Activated naive CD4-positive, alpha-beta T cell treated with anti-CD3 and anti-CD28 coated beads, Interleukin-2, amount 10 ng/mL, durations not matched to agents 7 days and 5 days (primary cell): Measurements from ENCODE around the gene ARSA.
"Not testable (repeated sequence)": the region's sequence is repeated elsewhere in the genome, so short reads cannot be mapped to it uniquely, and the experiment has no call there.

Experiments
- CTCF ChIA-PET: fragments of 350-600 bp; sonication (Branson Sonifier 250); formaldehyde crosslinking; loops from one replicate; lab custom pipeline; 2021; ENCODE audit warnings: antibody characterized with exemption; lab: Charles Lee
- DNase-seq: peaks from one replicate; pipeline ENCODE4 v3.0.0-alpha.2; 2020
- H3K27ac Mint-ChIP-seq: one replicate; pipeline ENCODE4 v1.8.0; 2021; ENCODE audit warnings: mild to moderate bottlenecking, moderate library complexity, mixed read lengths
- H3K27me3 Mint-ChIP-seq: one replicate; pipeline ENCODE4 v1.8.0; 2021; ENCODE audit warnings: mild to moderate bottlenecking, mixed read lengths
- H3K36me3 Mint-ChIP-seq: one replicate; pipeline ENCODE4 v1.8.0; 2021; ENCODE audit warnings: mixed read lengths
- H3K4me1 Mint-ChIP-seq: one replicate; pipeline ENCODE4 v1.8.0; 2021; ENCODE audit warnings: mixed read lengths
- H3K4me3 Mint-ChIP-seq: one replicate; pipeline ENCODE4 v1.8.0; 2021; ENCODE audit warnings: mild to moderate bottlenecking, moderate library complexity, mixed read lengths
- H3K9me3 Mint-ChIP-seq: one replicate; pipeline ENCODE4 v1.8.0; 2021; ENCODE audit warnings: mixed read lengths

The ARSA gene

GRCh38 chr22:50608058-50608840 is 19.7 kb downstream of the ARSA start:
- H3K4me1 Mint-ChIP-seq, H3K27ac Mint-ChIP-seq, H3K36me3 Mint-ChIP-seq, H3K4me3 Mint-ChIP-seq, H3K9me3 Mint-ChIP-seq, CTCF ChIA-PET, DNase-seq: not testable (repeated sequence)
- H3K27me3 Mint-ChIP-seq, result peaks cover 96% of the 10 kb centered on the region

GRCh38 chr22:50607659-50608020 is 20.3 kb downstream of the ARSA start:
- Mint-ChIP-seq H3K27ac (no peak overlapping the region), H3K9me3 (no peaks in the 10 kb centered on the region), H3K27me3 (peaks cover 96% of the 10 kb centered on the region), H3K4me3 (no peak overlapping the region), H3K36me3 (no peaks in the 10 kb centered on the region), H3K4me1 (peaks cover 3% of the 10 kb centered on the region)
- CTCF ChIA-PET, result no interaction called here
- peak; percentile 19 for DNase-seq

- Mint-ChIP-seq H3K27ac (no peak overlapping the region), H3K4me1 (no peaks in the 10 kb centered on the region), H3K9me3 (no peaks in the 10 kb centered on the region), H3K4me3 (no peak overlapping the region), H3K27me3 (peaks cover 96% of the 10 kb centered on the region), H3K36me3 (no peaks in the 10 kb centered on the region)
- peak; percentile 1 for DNase-seq
- CTCF ChIA-PET, result interaction anchor here (0.8 kb wide), 1 partner anchor 14 kb away, joined by 3 read pairs; no protein-coding TSS in a partner anchor
Measured at GRCh38 chr22:50606946-50607658, 20.9 kb downstream of the ARSA start.

- DNase-seq, result no peak
- H3K27me3 Mint-ChIP-seq, result peaks cover 96% of the 10 kb centered on the region
- H3K27ac Mint-ChIP-seq, result no peak overlapping the region
- H3K4me1 Mint-ChIP-seq, result peaks cover 4% of the 10 kb centered on the region
- H3K9me3 Mint-ChIP-seq, result no peaks in the 10 kb centered on the region
- peaks cover 1% of the 10 kb centered on the region for H3K36me3 Mint-ChIP-seq
- CTCF ChIA-PET, result interaction anchor here (0.8 kb wide), 1 partner anchor 14 kb away, joined by 3 read pairs; no protein-coding TSS in a partner anchor
- H3K4me3 Mint-ChIP-seq, result no peak overlapping the region
Measured at GRCh38 chr22:50606165-50606945, 21.6 kb downstream of the ARSA start.

- DNase-seq, result no peak
- Mint-ChIP-seq H3K36me3 (peaks cover 1% of the 10 kb centered on the region), H3K4me3 (no peak overlapping the region), H3K4me1 (peaks cover 4% of the 10 kb centered on the region), H3K27me3 (peaks cover 96% of the 10 kb centered on the region), H3K9me3 (no peaks in the 10 kb centered on the region), H3K27ac (no peak overlapping the region)
- CTCF ChIA-PET, result no interaction called here
Measured at GRCh38 chr22:50605613-50606074, 22.3 kb downstream of the ARSA start.

GRCh38 chr22:50605002-50605612 is 22.8 kb downstream of the ARSA start:
- no peak for DNase-seq
- Mint-ChIP-seq H3K4me1 (peaks cover 4% of the 10 kb centered on the region), H3K27ac (no peak overlapping the region), H3K9me3 (no peaks in the 10 kb centered on the region), H3K27me3 (peaks cover 93% of the 10 kb centered on the region), H3K36me3 (peaks cover 1% of the 10 kb centered on the region), H3K4me3 (no peak overlapping the region)
- CTCF ChIA-PET, result no interaction called here

- Mint-ChIP-seq H3K4me3 (no peak overlapping the region), H3K27ac (no peak overlapping the region), H3K4me1 (peaks cover 9% of the 10 kb centered on the region), H3K36me3 (peaks cover 1% of the 10 kb centered on the region), H3K9me3 (no peaks in the 10 kb centered on the region), H3K27me3 (peaks cover 93% of the 10 kb centered on the region)
- CTCF ChIA-PET, result no interaction called here
- no peak for DNase-seq
Measured at GRCh38 chr22:50604256-50605001, 23.5 kb downstream of the ARSA start.

GRCh38 chr22:50603511-50604255 is 24.3 kb downstream of the ARSA start:
- Mint-ChIP-seq H3K27ac (no peak overlapping the region), H3K4me1 (peaks cover 9% of the 10 kb centered on the region), H3K4me3 (no peak overlapping the region), H3K27me3 (peaks cover 93% of the 10 kb centered on the region), H3K36me3 (peaks cover 1% of the 10 kb centered on the region), H3K9me3 (no peaks in the 10 kb centered on the region)
- CTCF ChIA-PET, result no interaction called here
- DNase-seq, result no peak

GRCh38 chr22:50602338-50602700 is 25.6 kb downstream of the ARSA start:
- peaks cover 9% of the 10 kb centered on the region for H3K4me1 Mint-ChIP-seq
- H3K27ac Mint-ChIP-seq, result no peak overlapping the region
- H3K4me3 Mint-ChIP-seq, result no peak overlapping the region
- CTCF ChIA-PET, result no interaction called here
- H3K9me3 Mint-ChIP-seq, result no peaks in the 10 kb centered on the region
- peaks cover 1% of the 10 kb centered on the region for H3K36me3 Mint-ChIP-seq
- H3K27me3 Mint-ChIP-seq, result peaks cover 95% of the 10 kb centered on the region
- no peak for DNase-seq

GRCh38 chr22:50601669-50602337 is 26.1 kb downstream of the ARSA start:
- Mint-ChIP-seq H3K27ac (no peak overlapping the region), H3K4me3 (peak overlapping the region; percentile 50), H3K4me1 (peaks cover 9% of the 10 kb centered on the region), H3K36me3 (peaks cover 1% of the 10 kb centered on the region), H3K9me3 (no peaks in the 10 kb centered on the region), H3K27me3 (peaks cover 95% of the 10 kb centered on the region)
- CTCF ChIA-PET, result interaction anchor here (1.0 kb wide), 1 partner anchor 20 kb away, joined by 3 read pairs; no protein-coding TSS in a partner anchor
- DNase-seq, result no peak

GRCh38 chr22:50600967-50601668 is 26.8 kb downstream of the ARSA start:
- no peak for DNase-seq
- Mint-ChIP-seq H3K27ac (no peak overlapping the region), H3K36me3 (peaks cover 1% of the 10 kb centered on the region), H3K27me3 (peaks cover 94% of the 10 kb centered on the region), H3K4me1 (peaks cover 9% of the 10 kb centered on the region), H3K4me3 (peak overlapping the region; percentile 50), H3K9me3 (no peaks in the 10 kb centered on the region)
- CTCF ChIA-PET, result interaction anchor here (1.0 kb wide), 1 partner anchor 20 kb away, joined by 3 read pairs; no protein-coding TSS in a partner anchor

GRCh38 chr22:50600538-50600937 is 27.4 kb downstream of the ARSA start, which contains the start of gene MAPK8IP2:
MAPK8IP2 (plus strand) TSS chr22:50600793; CDS start chr22:50600819, 26 bp downstream.
- Mint-ChIP-seq H3K4me3 (peak within 1 kb of the TSS; percentile 58), H3K36me3 (peaks cover 1% of the 10 kb centered on the region), H3K4me1 (peaks cover 9% of the 10 kb centered on the region), H3K9me3 (no peaks in the 10 kb centered on the region), H3K27me3 (peaks cover 91% of the 10 kb centered on the region), H3K27ac (no peak within 1 kb of the TSS)
- CTCF ChIA-PET, result no interaction called here
- DNase-seq, result peak; percentile 39
